Endothelial cell of umbilical vein (primary cell): Measurements from ENCODE around the gene CTSD.

Experiments used
- EZH2 ChIP-seq: IDR thresholded peaks from 2 replicates; pipeline ENCODE4 v1.6.1; 2012; ENCODE audit warnings: borderline replicate concordance, low read depth, mild to moderate bottlenecking, moderate library complexity, low read length, inconsistent platforms; ENCODE audit not compliant: severe bottlenecking
- POLR2A ChIP-seq: IDR thresholded peaks from 2 replicates; pipeline ENCODE4 v1.6.1; 2012; ENCODE audit warnings: low read depth, mild to moderate bottlenecking, control low read depth, low read length
- POLR2AphosphoS5 ChIP-seq: IDR thresholded peaks from 2 replicates; pipeline ENCODE4 v1.6.1; 2012; ENCODE audit warnings: low read depth, mild to moderate bottlenecking, control low read depth, low read length, moderate library complexity; ENCODE audit not compliant: insufficient read depth

DNA sequence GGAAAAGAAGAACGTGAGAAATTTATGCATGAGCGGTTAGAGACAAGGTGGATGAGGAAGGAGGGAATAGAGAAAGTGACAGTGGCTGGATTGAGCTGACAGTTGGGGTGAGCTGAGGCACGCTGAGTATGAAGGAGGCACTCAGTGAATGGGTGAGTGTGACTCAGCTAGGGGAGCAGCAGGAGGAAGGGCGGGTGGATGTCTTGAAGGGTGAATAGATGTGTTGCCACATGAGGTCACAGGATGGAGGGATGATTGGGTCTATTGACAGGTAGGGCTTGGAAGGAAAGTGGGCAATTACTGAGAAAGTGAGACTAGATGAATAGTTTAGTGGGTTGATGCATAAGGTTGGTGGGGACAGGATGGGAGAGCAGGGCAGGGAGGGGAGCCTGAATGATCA lies 21.4 kb downstream of the CTSD start:
- TF ChIP-seq POLR2AphosphoS5, result no peak
- no peak for TF ChIP-seq EZH2
- TF ChIP-seq POLR2A, result no peak
